Fibroblast of skin of right quadriceps (primary cell): Measurements from ENCODE around the gene MINK1.
"Not testable (repeated sequence)": the region's sequence is repeated elsewhere in the genome, so short reads cannot be mapped to it uniquely, and the experiment has no call there.

Experiments used
- DNase-seq: peaks from one replicate; pipeline ENCODE4 v3.0.0-alpha.2; 2013

MINK1 gene

DNA sequence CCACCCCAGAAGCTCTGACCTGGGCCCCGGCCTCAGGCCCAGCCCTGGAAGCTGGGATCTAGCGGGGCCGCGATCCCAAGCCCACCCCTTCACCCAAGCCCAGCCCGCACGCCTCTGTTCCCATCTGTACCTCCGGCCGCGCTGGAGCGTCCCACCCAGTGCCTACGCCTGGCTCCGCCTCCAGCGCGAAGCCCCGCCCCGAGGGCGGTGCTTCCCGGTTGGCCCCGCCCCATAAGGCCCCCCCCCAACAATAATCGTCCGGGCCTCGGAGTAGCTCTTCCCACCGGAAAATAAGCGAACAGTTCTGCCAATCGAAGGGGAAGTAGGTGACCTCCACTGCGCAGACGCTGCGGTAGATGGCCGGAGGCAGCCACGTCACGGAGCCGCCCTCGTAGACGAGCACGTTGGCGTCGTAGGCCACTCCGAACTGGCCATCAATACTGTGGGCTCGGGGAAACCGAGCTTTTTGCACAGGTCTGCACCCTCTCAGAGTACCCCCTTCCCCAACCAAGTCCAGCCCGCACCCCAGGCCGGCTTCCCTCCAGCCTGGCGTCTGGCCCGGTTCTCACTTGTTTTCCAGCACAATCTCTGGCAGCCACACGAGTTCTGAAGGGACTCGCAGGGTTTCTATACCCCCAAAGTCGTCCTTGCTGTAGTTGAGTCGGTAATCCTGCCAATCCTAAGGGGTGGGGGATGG is 68.7 kb downstream of the MINK1 start:
- DNase-seq = no peak

GRCh38 chr17:4902540-4902939 is 69.4 kb downstream of the MINK1 start:
- no peak for DNase-seq

- peak; percentile 60 for DNase-seq
Measured at GRCh38 chr17:4903051-4903818, 70.1 kb downstream of the MINK1 start, which contains the start of gene CHRNE. Gene CHRNE (minus strand): TSS chr17:4903098. CDS start chr17:4903063, 35 bp downstream.

- not testable (repeated sequence) for DNase-seq
Measured at GRCh38 chr17:4906642-4907041, 73.5 kb downstream of the MINK1 start.

- DNase-seq = no peak
Measured at GRCh38 chr17:4908301-4908700, 75.2 kb downstream of the MINK1 start.

DNA sequence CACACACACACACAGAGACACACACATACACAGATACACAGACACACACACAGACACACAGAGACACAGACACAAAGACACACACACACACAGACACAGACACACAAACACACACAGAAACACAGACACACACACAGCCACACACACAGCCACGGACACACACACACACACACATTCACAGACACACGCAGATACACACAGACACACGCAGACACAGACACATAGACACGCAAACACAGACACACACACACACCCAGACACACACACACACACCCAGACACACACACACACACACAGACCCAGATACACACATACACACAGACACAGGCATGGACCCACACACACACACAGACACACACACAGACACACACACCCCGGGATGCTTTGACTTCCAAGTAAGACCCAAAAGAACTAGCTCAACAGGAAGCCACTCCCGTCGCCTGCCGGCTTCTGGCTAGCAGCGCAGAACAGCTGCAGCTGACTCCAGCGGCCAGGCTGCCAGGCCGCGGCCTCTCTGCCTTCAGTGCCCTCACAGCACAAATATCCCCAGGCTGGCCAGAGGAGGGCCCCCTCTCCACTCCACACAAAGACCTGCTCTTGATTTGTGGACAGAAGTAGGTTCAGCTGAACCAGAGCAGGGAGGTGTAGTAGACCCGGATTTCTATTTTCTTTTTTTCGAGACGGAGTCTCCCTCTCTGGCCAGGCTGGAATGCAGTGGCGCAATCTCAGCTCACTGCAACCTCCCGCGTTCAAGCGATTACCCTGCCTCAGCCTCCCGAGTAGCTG is 75.8 kb downstream of the MINK1 start:
- DNase-seq = peak; percentile 84

DNA sequence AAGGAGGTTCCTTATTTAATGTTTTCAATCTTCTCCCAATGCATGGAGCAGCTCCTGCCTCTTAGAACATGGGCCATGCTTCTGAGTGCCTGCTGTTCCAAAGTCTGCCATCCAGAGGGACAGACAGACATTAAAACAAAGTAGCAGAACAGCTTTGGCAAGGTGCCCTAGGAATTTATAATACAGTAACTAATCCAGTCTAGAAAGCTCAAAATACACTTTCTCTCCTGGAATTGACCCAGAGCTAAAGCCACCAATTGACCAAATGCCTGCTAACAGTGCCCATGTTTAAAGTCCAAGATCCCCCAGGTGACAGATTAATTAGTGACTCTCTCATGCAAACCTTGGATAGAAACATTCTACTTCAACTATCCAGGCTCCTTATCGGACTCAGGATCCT is 80.9 kb downstream of the MINK1 start:
- DNase-seq = no peak

DNA sequence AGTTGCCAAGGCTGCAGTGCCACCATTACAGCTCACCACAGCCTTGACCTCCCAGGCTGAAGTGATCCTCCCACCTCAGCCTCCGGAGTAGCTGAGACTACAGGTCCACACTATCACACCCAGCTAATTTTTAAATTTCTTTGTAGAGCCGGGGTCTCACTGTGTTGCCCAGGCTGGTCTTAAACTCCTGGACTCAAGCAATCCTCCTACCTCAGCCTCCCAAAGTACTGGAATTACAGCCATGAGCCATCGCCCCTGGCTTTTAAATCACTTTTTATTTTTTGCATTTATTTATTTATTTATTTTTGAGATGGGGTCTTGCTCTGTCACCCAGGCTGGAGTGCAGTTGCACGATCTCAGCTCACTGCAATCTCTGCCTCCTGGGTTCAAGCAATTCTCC is 81.4 kb downstream of the MINK1 start:
- not testable (repeated sequence) for DNase-seq

- DNase-seq = no peak
Measured at GRCh38 chr17:4919511-4920047, 86.4 kb downstream of the MINK1 start.

DNA sequence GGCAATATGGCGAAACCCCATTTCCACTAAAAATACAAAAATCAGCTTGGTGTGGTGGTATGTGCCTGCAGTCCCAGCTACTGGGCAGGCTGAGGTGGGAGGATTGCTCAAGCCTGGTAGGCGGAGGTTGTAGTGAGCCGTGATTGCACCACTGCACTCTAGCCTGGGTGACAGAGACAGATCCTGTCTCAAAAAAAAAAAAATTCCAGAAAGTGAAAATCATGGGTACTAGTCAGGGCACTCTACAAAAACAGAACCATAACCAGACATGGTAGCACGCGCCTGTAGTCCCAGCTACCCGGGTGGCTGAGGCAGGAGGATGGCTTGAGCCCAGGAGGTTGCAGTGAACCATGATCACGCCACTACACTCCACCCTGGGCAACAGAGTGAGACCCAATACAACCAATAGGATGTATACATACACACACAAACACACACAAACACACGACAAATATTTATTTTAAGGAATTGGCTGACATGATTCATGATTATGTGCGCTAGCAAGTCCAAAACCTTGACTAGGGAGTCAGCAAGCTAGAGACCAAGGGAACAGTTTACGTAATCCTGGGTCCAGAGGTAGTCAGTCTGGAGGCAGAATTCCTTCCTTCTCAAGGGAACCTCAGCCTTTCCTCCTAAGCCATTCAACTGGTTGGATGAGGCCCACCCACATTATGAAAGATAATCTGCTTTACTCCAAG is 87.4 kb downstream of the MINK1 start:
- no peak for DNase-seq

GRCh38 chr17:4921320-4921719 is 88.2 kb downstream of the MINK1 start:
- DNase-seq = no peak

DNA sequence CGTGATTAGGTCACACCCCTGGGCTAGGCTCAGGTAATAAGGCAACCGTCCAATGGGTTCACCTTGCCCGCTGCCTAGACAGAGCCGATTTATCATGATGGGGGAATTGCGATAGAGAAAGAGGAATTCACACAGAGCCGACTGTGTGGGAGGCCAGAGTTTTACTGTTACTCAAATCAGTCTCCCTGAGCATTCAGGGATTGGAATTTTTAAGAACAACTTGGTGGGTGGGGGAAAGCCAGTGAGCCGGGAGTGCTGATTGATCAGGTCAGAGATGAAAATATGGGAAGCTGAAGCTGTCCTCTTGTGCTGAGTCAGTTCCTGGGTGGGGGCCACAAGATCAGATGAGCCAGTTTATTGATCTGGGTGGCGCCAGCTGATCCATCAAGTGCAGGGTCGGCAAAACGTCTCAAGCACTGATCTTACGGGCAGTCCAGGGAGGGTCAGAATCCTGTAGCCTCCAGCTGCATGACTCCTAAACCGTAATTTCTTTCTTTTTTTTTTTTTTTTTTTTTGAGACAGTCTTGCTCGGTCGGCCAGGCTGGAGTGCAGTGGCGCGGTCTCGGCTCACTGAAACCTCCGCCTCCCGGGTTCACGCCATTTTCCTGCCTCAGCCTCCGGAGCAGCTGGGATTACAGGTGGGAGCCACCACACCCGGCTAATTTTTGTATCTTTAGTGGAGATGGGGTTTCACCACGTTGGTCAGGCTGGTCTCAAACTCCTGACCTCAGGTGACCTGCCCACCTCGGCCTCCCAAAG is 93.6 kb downstream of the MINK1 start:
- not testable (repeated sequence) for DNase-seq

- no peak for DNase-seq
Measured at GRCh38 chr17:4928881-4929280, 95.7 kb downstream of the MINK1 start.

- no peak for DNase-seq
Measured at GRCh38 chr17:4931963-4932362, 98.8 kb downstream of the MINK1 start, which contains the start of gene GP1BA. Gene GP1BA (plus strand): TSS chr17:4932277. CDS start chr17:4932605, 328 bp downstream.

DNA sequence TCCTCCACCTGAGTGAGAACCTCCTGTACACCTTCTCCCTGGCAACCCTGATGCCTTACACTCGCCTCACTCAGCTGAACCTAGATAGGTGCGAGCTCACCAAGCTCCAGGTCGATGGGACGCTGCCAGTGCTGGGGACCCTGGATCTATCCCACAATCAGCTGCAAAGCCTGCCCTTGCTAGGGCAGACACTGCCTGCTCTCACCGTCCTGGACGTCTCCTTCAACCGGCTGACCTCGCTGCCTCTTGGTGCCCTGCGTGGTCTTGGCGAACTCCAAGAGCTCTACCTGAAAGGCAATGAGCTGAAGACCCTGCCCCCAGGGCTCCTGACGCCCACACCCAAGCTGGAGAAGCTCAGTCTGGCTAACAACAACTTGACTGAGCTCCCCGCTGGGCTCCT is 99.6 kb downstream of the MINK1 start:
- no peak for DNase-seq

- no peak for DNase-seq
Measured at GRCh38 chr17:4933646-4934045, 100.5 kb downstream of the MINK1 start.

GRCh38 chr17:4934173-4934979 is 101.2 kb downstream of the MINK1 start:
- DNase-seq = peak; percentile 31

GRCh38 chr17:4935650-4936049 is 102.5 kb downstream of the MINK1 start:
- DNase-seq = no peak

- DNase-seq = no peak
Measured at GRCh38 chr17:4936436-4936835, 103.3 kb downstream of the MINK1 start.

DNA sequence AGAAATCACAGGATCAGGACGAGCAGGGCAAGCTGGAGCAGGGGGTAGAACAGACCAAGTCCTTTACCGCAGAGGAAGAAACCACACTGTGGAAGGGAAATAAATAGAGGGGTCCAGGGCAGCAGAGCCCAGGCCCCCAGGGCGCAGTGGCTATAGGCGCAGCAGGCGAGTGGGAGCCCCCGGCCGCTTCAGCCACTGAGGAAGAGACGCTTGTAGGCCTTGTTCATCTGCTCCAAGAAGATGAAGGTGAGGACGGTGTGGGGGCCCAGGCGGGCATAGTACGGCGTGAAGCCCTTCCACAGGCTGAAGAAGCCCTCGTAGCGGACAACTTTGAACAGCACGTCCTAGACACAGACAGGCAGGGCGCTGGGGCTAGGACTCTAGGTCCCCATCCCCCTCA is 104.4 kb downstream of the MINK1 start:
- no peak for DNase-seq

DNA sequence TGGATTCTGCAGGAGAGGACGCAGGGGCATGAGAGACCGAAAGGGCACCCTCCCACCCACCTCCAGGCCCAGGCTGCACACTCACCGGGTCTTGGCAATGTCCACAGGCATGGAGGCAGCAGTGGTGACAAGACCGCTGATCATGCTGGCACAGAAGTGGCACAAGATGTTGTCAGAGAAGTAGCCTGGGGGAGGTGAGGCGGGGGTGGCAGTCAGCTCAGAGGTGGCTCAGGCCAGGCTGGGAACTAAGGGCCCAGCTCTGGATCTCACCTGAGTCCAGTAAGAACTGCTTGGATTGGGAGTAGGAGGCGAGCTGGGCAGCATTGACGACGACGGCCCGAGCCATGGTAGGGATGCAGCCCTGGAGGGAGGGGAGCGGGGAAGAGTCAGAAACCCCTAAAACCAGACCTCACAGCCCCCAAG is 104.9 kb downstream of the MINK1 start:
- no peak for DNase-seq
